Natural killer cell (primary cell): Measurements from ENCODE around the gene RASAL3. TPM values are rescaled to one million over a fixed set of nuclear protein-coding genes. Genes with fewer than 3 reads are reported as not detected.

Source experiments
- ATAC-seq, 3 donors: fragments of 150-1000 bp in 2 of 3; fragments of 200-7000 bp in 1 of 3; cut with Tn5 transposase; 1 replicate in 1 of 3; 2 replicates in 2 of 3; pipeline ENCODE4 v1.10.0; 2021; ENCODE audit warnings: mild to moderate bottlenecking in 2 of 3, moderate library complexity in 2 of 3
- DNase-seq, 2 donors: peaks; one replicate each; pipeline versions ENCODE4 v3.0.0 to v3.0.0-alpha.2; 2013 to 2021; ENCODE audit warnings: mixed read lengths in 1 of 2
- H3K27ac ChIP-seq: one replicate; pipeline ENCODE4 v1.5.1; 2013; ENCODE audit warnings: mild to moderate bottlenecking, low read length
- H3K27me3 ChIP-seq: one replicate; pipeline ENCODE4 v1.6.1; 2013; ENCODE audit warnings: low read length; ENCODE audit not compliant: control insufficient read depth, insufficient read depth
- H3K36me3 ChIP-seq: one replicate; pipeline ENCODE4 v1.6.1; 2013; ENCODE audit warnings: low read length; ENCODE audit not compliant: control insufficient read depth, insufficient read depth
- H3K4me1 ChIP-seq: one replicate; pipeline ENCODE4 v1.6.1; 2013; ENCODE audit warnings: low read length; ENCODE audit not compliant: control insufficient read depth, insufficient read depth
- H3K4me3 ChIP-seq: one replicate; pipeline ENCODE4 v1.5.1; 2013; ENCODE audit warnings: low read length
- H3K9me3 ChIP-seq: one replicate; pipeline ENCODE4 v1.6.1; 2013; ENCODE audit warnings: low read length; ENCODE audit not compliant: control insufficient read depth, insufficient read depth
- H3K27ac Mint-ChIP-seq, 2 donors: one replicate each; pipeline ENCODE4 v1.8.0; 2022; ENCODE audit warnings: mild to moderate bottlenecking in 2 of 2, mixed read lengths in 2 of 2, moderate library complexity in 1 of 2
- H3K27me3 Mint-ChIP-seq, 2 donors: one replicate each; pipeline ENCODE4 v1.8.0; 2022; ENCODE audit warnings: low read depth in 2 of 2, mixed read lengths in 2 of 2
- H3K36me3 Mint-ChIP-seq: one replicate; pipeline ENCODE4 v1.8.0; 2022; ENCODE audit warnings: mixed read lengths
- H3K4me1 Mint-ChIP-seq, 2 donors: one replicate each; pipeline ENCODE4 v1.8.0; 2022; ENCODE audit warnings: mixed read lengths in 2 of 2
- H3K4me3 Mint-ChIP-seq: one replicate; pipeline ENCODE4 v1.8.0; 2022; ENCODE audit warnings: mild to moderate bottlenecking, moderate library complexity, mixed read lengths
- H3K9me3 Mint-ChIP-seq, 2 donors: one replicate each; pipeline ENCODE4 v1.8.0; 2022; ENCODE audit warnings: mixed read lengths in 2 of 2
- WGBS: methylation state at CpG from one replicate; pipeline ENCODE4 v1.1.7; 2013; ENCODE audit warnings: missing lambda C conversion rate; ENCODE audit not compliant: insufficient coverage; 5-methylcytosine and 5-hydroxymethylcytosine counted together
- intact Hi-C: fragments of 100-400 bp; cut with micrococcal nuclease; formaldehyde crosslinking; loops from one replicate; pipeline ENCODE4 v1.14.2; 2022
- total RNA-seq, 4 donors: library from RNA; stranded (reverse); fragments of 120-200 nt in 1 of 4; gene quantifications; one replicate each; pipeline versions ENCODE4 v1.2.3 to v1.2.4, GENCODE V29; 2013 to 2022
- TF ChIP-seq, protein P1 (sequence below): fragments of 200-600 bp; IDR thresholded peaks from one replicate; pipeline ENCODE4 v1.8.0; 2022; ENCODE audit warnings: antibody characterized with exemption

RASAL3 gene
- total RNA-seq, 3 donors from 2014 or later (not counting 1 experiment from before 2014, with no cell fraction given): 217 to 283 (median 224) TPM

DNA sequence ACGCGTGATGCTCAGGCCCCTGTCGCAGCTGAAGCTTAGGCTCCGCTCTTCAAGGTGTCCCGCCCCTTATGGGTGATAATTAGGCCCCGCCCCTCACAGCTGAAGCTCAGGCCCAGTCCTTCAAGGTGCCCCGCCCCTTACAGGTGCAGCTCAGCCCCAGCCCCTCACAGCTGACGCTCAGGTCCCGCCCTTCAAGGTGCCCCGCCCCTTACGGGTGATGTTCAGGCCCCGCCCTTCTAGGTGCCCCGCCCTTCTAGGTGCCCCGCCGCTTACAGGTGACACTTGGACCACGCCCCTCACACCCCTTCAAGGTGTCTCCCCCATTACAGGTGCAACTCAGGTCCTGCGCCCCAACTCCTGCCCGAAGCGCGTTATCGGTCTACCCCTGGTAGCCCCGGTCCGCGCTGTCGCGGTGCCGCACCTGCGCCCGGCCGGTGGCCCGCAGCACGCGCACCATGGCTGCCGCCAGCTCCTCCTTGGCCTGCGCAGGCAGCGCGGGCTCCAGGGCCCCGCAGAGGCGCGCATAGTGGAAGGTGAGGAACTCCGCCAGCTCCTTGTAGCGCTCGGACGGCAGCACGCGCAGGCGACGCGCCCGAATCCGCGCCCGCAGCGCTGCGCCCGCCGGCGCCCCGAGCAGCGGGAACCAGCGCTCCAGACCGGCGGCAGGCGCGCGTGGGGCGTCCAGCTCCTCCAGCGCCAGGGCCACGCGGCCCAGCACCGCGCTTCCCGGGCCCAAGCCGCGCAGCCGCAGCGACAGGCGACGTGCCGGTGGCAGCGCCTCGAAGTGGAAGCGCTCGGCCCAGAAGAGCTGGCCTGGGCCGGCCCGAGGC lies 7.3 kb downstream of the RASAL3 start:
- 97% methylated on average over 86 of the region's 86 CpGs for WGBS
- no peaks in the 10 kb centered on the region for H3K9me3 ChIP-seq
- Mint-ChIP-seq H3K4me3 (no peak overlapping the region), H3K27ac (peak overlapping the region in 1 of 2 donors; percentile 31), H3K27me3 (no peaks in the 10 kb centered on the region), H3K4me1 (peaks cover 22 to 46% of the 10 kb centered on the region in 2 donors), H3K9me3 (no peaks in the 10 kb centered on the region), H3K36me3 (no peaks in the 10 kb centered on the region)
- TF ChIP-seq, protein P1, sequence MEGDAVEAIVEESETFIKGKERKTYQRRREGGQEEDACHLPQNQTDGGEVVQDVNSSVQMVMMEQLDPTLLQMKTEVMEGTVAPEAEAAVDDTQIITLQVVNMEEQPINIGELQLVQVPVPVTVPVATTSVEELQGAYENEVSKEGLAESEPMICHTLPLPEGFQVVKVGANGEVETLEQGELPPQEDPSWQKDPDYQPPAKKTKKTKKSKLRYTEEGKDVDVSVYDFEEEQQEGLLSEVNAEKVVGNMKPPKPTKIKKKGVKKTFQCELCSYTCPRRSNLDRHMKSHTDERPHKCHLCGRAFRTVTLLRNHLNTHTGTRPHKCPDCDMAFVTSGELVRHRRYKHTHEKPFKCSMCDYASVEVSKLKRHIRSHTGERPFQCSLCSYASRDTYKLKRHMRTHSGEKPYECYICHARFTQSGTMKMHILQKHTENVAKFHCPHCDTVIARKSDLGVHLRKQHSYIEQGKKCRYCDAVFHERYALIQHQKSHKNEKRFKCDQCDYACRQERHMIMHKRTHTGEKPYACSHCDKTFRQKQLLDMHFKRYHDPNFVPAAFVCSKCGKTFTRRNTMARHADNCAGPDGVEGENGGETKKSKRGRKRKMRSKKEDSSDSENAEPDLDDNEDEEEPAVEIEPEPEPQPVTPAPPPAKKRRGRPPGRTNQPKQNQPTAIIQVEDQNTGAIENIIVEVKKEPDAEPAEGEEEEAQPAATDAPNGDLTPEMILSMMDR: no peak
- DNase-seq (peak in 1 of 2 donors; percentile 24), ATAC-seq (no peak)
- intact Hi-C loops: no loop called here
- peaks cover 32% of the 10 kb centered on the region for H3K4me1 ChIP-seq
- no peaks in the 10 kb centered on the region for H3K27me3 ChIP-seq
- no peak overlapping the region for H3K4me3 ChIP-seq
- no peak overlapping the region for H3K27ac ChIP-seq
- H3K36me3 ChIP-seq: peaks cover 85% of the 10 kb centered on the region

DNA sequence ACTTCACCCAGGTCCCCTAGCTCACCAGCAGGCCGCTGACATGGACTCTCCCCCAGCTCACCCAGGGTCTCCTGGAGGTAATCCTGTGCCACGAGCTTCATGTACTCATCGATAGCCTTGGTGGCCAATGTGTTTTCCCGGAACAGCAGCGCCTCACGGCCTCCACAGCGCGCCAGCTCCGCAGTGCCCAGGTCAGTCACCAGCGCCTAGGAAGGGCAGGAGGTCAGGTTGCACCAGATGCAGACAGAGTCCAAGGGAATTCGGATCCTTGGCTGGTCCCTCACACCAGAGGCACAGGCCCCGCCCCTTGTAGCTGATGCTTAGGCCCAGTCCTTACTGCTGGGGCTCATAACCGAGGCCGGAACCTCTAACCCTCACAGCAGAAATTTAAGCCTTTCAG lies 7.9 kb downstream of the RASAL3 start:
- Histone ChIP-seq H3K27ac (no peak overlapping the region), H3K27me3 (no peaks in the 10 kb centered on the region), H3K4me1 (peaks cover 32% of the 10 kb centered on the region), H3K4me3 (no peak overlapping the region), H3K9me3 (no peaks in the 10 kb centered on the region), H3K36me3 (peaks cover 86% of the 10 kb centered on the region)
- no peaks in the 10 kb centered on the region for H3K27me3 Mint-ChIP-seq
- H3K36me3 Mint-ChIP-seq: no peaks in the 10 kb centered on the region
- TF ChIP-seq, protein P1: no peak
- no peak for ATAC-seq
- no peaks in the 10 kb centered on the region for H3K9me3 Mint-ChIP-seq
- peaks cover 17 to 46% of the 10 kb centered on the region in 2 donors for H3K4me1 Mint-ChIP-seq
- H3K27ac Mint-ChIP-seq: peak overlapping the region in 1 of 2 donors; percentile 31
- H3K4me3 Mint-ChIP-seq: no peak overlapping the region
- DNase-seq: no peak
- intact Hi-C loops: no loop called here
- WGBS: 97% methylated on average over 14 of the region's 14 CpGs

- peaks cover 21 to 49% of the 10 kb centered on the region in 2 donors for H3K4me1 Mint-ChIP-seq
- TF ChIP-seq, protein P1: no peak
- no peaks in the 10 kb centered on the region for H3K36me3 Mint-ChIP-seq
- H3K36me3 ChIP-seq: peaks cover 86% of the 10 kb centered on the region
- DNase-seq (no peak), ATAC-seq (no peak)
- intact Hi-C loops: no loop called here
- H3K4me1 ChIP-seq: peaks cover 28% of the 10 kb centered on the region
- no peak overlapping the region for H3K27ac ChIP-seq
- H3K4me3 ChIP-seq: no peak overlapping the region
- no peaks in the 10 kb centered on the region for H3K9me3 Mint-ChIP-seq
- H3K4me3 Mint-ChIP-seq: no peak overlapping the region
- H3K27me3 ChIP-seq: no peaks in the 10 kb centered on the region
- 96% methylated on average over 9 of the region's 9 CpGs for WGBS
- H3K27me3 Mint-ChIP-seq: no peaks in the 10 kb centered on the region
- peak overlapping the region in 1 of 2 donors; percentile 31 for H3K27ac Mint-ChIP-seq
- H3K9me3 ChIP-seq: no peaks in the 10 kb centered on the region
Observed at GRCh38 chr19:15455996-15456395, 8.3 kb downstream of the RASAL3 start.
